Smooth muscle cell (in vitro differentiated cells): Measurements from ENCODE around the gene AOC2. TPM values are rescaled to one million over a fixed set of nuclear protein-coding genes. Genes with fewer than 3 reads are reported as not detected.

Experiments
- DNase-seq: peaks from one replicate; lab custom pipeline; 2025; ENCODE audit not compliant: unreplicated experiment; lab: John Stamatoyannopoulos, UW
- H2AFZ ChIP-seq: fragments of 200-600 bp; sonication (generic); 2 replicates; pipeline ENCODE4 v1.6.0; 2016; ENCODE audit warnings: antibody characterized with exemption, low read depth, mild to moderate bottlenecking
- H3F3A ChIP-seq: fragments of 200-600 bp; sonication (generic); 2 replicates; pipeline ENCODE4 v1.6.0; 2017; ENCODE audit warnings: antibody characterized with exemption, low read depth
- H3K27ac ChIP-seq: fragments of 200-600 bp; sonication (generic); 2 replicates; pipeline ENCODE4 v1.5.1; 2016; ENCODE audit warnings: low read depth, mild to moderate bottlenecking
- H3K27me3 ChIP-seq: fragments of 200-600 bp; sonication (generic); 2 replicates; pipeline ENCODE4 v1.6.1; 2016; ENCODE audit warnings: low read depth, mild to moderate bottlenecking
- H3K36me3 ChIP-seq: fragments of 200-600 bp; sonication (generic); 2 replicates; pipeline ENCODE4 v1.5.1; 2016; ENCODE audit warnings: low read depth
- H3K4me1 ChIP-seq: fragments of 200-600 bp; sonication (generic); 2 replicates; pipeline ENCODE4 v1.5.1; 2016; ENCODE audit warnings: low read depth
- H3K4me2 ChIP-seq: fragments of 200-600 bp; sonication (generic); 2 replicates; pipeline ENCODE4 v1.6.0; 2016; ENCODE audit warnings: mild to moderate bottlenecking
- H3K4me3 ChIP-seq: fragments of 200-600 bp; sonication (generic); 2 replicates; pipeline ENCODE4 v1.5.1; 2016; ENCODE audit warnings: mild to moderate bottlenecking
- H3K79me2 ChIP-seq: fragments of 200-600 bp; sonication (generic); 2 replicates; pipeline ENCODE4 v1.6.0; 2016; ENCODE audit warnings: low read depth, mild to moderate bottlenecking
- H3K9ac ChIP-seq: fragments of 200-600 bp; sonication (generic); 2 replicates; pipeline ENCODE4 v1.6.0; 2016; ENCODE audit warnings: low read depth
- H3K9me3 ChIP-seq: fragments of 200-600 bp; sonication (generic); replicated peaks from 2 replicates; pipeline ENCODE4 v1.5.1; 2016; ENCODE audit warnings: low read depth
- H4K20me1 ChIP-seq: fragments of 200-600 bp; sonication (generic); 2 replicates; pipeline ENCODE4 v1.6.0; 2016; ENCODE audit warnings: low read depth
- WGBS: methylation state at CpG from one replicate; pipeline ENCODE4 v1.1.7; 2016; ENCODE audit warnings: low lambda C conversion rate; 5-methylcytosine and 5-hydroxymethylcytosine counted together
- polyA plus RNA-seq: library from polyadenylated mRNA; unstranded; fragments of >200 nt; fragmentation: Nextera tagmentation; extraction: Ambion mirVana; gene quantifications from 2 replicates; pipeline ENCODE4 v1.2.1, GENCODE V29; 2016
- total RNA-seq: library from RNA; depleted of rRNA; stranded (reverse); fragments of >200 nt; gene quantifications from 2 replicates; pipeline ENCODE4 v1.2.3, GENCODE V29; 2014
- TF ChIP-seq, protein P1 (sequence below): fragments of 200-600 bp; sonication (generic); IDR thresholded peaks from 2 replicates; pipeline ENCODE4 v1.5.1; 2017; ENCODE audit warnings: borderline replicate concordance, mild to moderate bottlenecking, antibody characterized with exemption; ENCODE audit not compliant: insufficient read depth, poor library complexity, severe bottlenecking

AOC2 gene
- total and polyA plus RNA-seq, 2 experiments from 2014 or later: 0.91 to 2.3 TPM

DNA sequence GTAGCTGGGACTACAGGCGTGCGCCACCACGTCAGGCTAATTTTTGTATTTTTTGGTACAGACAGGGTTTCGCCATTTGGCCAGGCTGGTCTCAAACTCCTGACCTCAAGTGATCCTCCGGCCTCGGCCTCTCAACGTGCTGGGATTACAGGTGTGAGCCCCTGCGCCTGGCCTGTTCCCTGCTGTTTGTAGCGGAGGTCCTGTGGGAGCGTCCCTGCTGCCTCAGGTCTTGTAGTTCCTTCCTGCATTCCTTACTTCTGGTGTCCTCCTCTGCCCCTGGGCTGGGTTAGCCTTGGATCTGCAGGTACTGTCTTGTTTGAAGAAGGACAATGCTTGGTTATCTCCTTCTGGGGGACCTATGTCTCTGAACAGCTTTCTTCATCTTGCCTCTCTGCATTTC is 32.7 kb downstream of the AOC2 start:
- Histone ChIP-seq H3K27me3 (peaks cover 26% of the 10 kb centered on the region), H3K9ac (no peak overlapping the region), H3F3A (no peaks in the 10 kb centered on the region), H2AFZ (no peak overlapping the region), H3K36me3 (no peaks in the 10 kb centered on the region), H3K4me1 (no peaks in the 10 kb centered on the region), H3K4me3 (no peak overlapping the region), H3K27ac (no peak overlapping the region), H4K20me1 (no peaks in the 10 kb centered on the region), H3K4me2 (no peak overlapping the region), H3K79me2 (no peaks in the 10 kb centered on the region), H3K9me3 (no peaks in the 10 kb centered on the region)
- TF ChIP-seq, protein P1, sequence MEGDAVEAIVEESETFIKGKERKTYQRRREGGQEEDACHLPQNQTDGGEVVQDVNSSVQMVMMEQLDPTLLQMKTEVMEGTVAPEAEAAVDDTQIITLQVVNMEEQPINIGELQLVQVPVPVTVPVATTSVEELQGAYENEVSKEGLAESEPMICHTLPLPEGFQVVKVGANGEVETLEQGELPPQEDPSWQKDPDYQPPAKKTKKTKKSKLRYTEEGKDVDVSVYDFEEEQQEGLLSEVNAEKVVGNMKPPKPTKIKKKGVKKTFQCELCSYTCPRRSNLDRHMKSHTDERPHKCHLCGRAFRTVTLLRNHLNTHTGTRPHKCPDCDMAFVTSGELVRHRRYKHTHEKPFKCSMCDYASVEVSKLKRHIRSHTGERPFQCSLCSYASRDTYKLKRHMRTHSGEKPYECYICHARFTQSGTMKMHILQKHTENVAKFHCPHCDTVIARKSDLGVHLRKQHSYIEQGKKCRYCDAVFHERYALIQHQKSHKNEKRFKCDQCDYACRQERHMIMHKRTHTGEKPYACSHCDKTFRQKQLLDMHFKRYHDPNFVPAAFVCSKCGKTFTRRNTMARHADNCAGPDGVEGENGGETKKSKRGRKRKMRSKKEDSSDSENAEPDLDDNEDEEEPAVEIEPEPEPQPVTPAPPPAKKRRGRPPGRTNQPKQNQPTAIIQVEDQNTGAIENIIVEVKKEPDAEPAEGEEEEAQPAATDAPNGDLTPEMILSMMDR: no peak
- no peak for DNase-seq
- 93% methylated on average over 10 of the region's 10 CpGs for WGBS

DNA sequence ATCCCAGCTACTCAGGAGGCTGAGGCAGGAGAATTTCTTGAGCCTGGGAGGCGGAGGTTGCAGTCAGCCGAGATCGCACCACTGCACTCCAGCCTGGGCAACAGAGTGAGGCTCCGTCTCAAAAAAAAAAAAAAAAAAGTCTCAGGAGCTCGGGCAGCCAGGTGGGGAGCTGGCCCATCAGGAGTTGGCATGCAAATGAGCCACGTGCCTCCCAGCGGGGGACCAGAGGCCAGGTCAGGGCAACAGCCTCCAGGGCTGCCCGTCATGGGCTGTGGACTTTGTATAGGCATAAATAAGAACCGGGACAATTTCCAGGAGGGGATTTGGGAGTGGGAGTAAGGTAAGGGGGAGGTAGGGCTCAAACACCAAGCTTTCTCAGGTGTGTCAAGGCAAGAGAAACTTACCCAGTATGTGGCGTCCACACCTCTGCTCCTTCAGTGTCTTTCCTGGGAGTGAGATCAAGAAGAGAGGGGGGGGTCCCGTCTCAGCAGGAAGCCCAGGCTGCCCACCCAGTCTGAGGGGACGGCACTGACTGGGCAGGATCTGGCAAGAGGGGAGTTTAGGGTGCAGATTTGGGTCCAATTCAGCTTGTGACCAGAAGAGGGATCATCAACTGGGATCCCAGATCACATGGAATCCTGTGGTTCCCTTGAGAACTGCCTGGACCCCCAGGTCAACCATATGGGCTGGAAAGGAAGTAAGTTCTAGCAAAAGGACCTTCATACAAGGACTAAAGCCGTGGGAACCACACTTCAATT is 33.9 kb downstream of the AOC2 start:
- H2AFZ ChIP-seq: no peak overlapping the region
- H3K9me3 ChIP-seq: no peaks in the 10 kb centered on the region
- H3K79me2 ChIP-seq: no peaks in the 10 kb centered on the region
- H3K27me3 ChIP-seq: peaks cover 26% of the 10 kb centered on the region
- H3K4me1 ChIP-seq: no peaks in the 10 kb centered on the region
- H4K20me1 ChIP-seq: no peaks in the 10 kb centered on the region
- no peak overlapping the region for H3K9ac ChIP-seq
- H3K4me2 ChIP-seq: no peak overlapping the region
- H3K27ac ChIP-seq: no peak overlapping the region
- TF ChIP-seq, protein P1: peak; percentile 2
- H3K36me3 ChIP-seq: no peaks in the 10 kb centered on the region
- no peaks in the 10 kb centered on the region for H3F3A ChIP-seq
- WGBS: 38% methylated on average over 13 of the region's 13 CpGs
- DNase-seq: no peak
- H3K4me3 ChIP-seq: no peak overlapping the region

DNA sequence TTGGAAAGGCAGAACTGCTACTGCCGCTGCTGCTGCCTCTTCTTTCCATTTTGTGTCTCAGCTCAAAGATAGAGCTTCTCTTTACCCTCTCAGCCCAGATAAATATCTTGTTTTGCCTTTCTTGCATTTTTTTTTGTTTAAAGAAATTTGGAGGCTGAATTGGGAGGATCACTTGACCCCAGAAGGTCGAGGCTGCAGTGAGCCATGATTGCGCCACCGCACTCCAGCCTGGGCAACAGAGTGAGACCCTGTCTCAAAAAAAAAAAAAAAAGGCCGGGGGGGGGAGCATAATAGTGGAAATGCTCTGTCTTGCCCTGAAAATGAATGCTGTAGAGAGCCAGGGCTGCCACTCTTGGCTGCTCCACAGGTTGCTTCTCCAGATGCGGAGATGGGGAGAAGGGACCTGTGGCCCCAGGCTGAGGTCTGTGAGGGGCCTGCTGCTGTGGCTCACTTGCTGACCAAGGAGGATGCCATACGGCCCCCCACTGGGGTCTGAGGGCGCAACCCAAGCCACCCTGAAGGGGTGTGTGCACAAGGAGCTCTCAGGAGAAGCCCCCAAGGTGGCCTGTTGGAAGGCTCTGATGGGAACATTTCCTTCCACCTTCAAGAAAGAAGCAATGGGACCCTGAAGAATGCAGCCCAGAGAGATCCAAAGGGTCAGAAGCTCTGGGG is 34.7 kb downstream of the AOC2 start:
- peak overlapping the region; percentile 58 for H3K27ac ChIP-seq
- no peaks in the 10 kb centered on the region for H3K4me1 ChIP-seq
- TF ChIP-seq, protein P1: no peak
- no peaks in the 10 kb centered on the region for H3K9me3 ChIP-seq
- H3K36me3 ChIP-seq: no peaks in the 10 kb centered on the region
- H3K27me3 ChIP-seq: peaks cover 26% of the 10 kb centered on the region
- peak overlapping the region; percentile 41 for H3K4me2 ChIP-seq
- peak overlapping the region; percentile 49 for H3K9ac ChIP-seq
- H3K4me3 ChIP-seq: no peak overlapping the region
- no peaks in the 10 kb centered on the region for H3F3A ChIP-seq
- no peaks in the 10 kb centered on the region for H3K79me2 ChIP-seq
- H4K20me1 ChIP-seq: no peaks in the 10 kb centered on the region
- DNase-seq: no peak
- no peak overlapping the region for H2AFZ ChIP-seq
- 93% methylated on average over 8 of the region's 8 CpGs for WGBS
